ENCODE measurements around the gene HNMT.

HNMT gene

GRCh38 chr2:137947032-137947727 lies 17.1 kb upstream of the HNMT start:
- no peak overlapping the region for H3K4me2 ChIP-seq (ENCODE audit: insufficient read depth, low read length)
- TF ChIP-seq CTCF (IDR thresholded peaks at IDR 0.05; ENCODE audit: borderline replicate concordance, extremely low read depth, low read length, poor library complexity, severe bottlenecking): no peak
- TF ChIP-seq EZH2 (IDR thresholded peaks at IDR 0.05; ENCODE audit: borderline replicate concordance, low read depth, low read length, severe bottlenecking): no peak
- H3K9me3 ChIP-seq (ENCODE audit: insufficient read depth, low read length, severe bottlenecking): no peaks in the 10 kb centered on the region
- no peak overlapping the region for H2AFZ ChIP-seq (ENCODE audit: low read depth, low read length)
- no peaks in the 10 kb centered on the region for H3K36me3 ChIP-seq (ENCODE audit: insufficient read depth, low read length)
- no peak overlapping the region for H3K9ac ChIP-seq (ENCODE audit: low read depth, low read length)
- no peaks in the 10 kb centered on the region for H4K20me1 ChIP-seq (ENCODE audit: insufficient read depth, low read length)
- ATAC-seq (ENCODE audit: insufficient read depth, low read depth): no peak
- H3K4me1 ChIP-seq (ENCODE audit: insufficient read depth, low read length): no peaks in the 10 kb centered on the region
- no peak for DNase-seq
- H3K4me3 ChIP-seq (ENCODE audit: low read depth in 1 of 2, low read length in 2 of 2): no peak overlapping the region
- H3K27me3 ChIP-seq (ENCODE audit: insufficient read depth, low read length, poor library complexity): no peaks in the 10 kb centered on the region
- H3K27ac ChIP-seq (ENCODE audit: low read length): no peak overlapping the region
- no peaks in the 10 kb centered on the region for H3K79me2 ChIP-seq (ENCODE audit: insufficient read depth, low read length)

GRCh38 chr2:137947728-137948336 lies 16.4 kb upstream of the HNMT start:
- ATAC-seq (ENCODE audit: insufficient read depth, low read depth): no peak
- no peaks in the 10 kb centered on the region for H3K4me1 ChIP-seq (ENCODE audit: insufficient read depth, low read length)
- H3K27ac ChIP-seq (ENCODE audit: low read length): no peak overlapping the region
- H3K9ac ChIP-seq (ENCODE audit: low read depth, low read length): no peak overlapping the region
- H3K9me3 ChIP-seq (ENCODE audit: insufficient read depth, low read length, severe bottlenecking): no peaks in the 10 kb centered on the region
- H3K4me3 ChIP-seq (ENCODE audit: low read depth in 1 of 2, low read length in 2 of 2): no peak overlapping the region
- DNase-seq: peak; percentile 24
- no peaks in the 10 kb centered on the region for H3K36me3 ChIP-seq (ENCODE audit: insufficient read depth, low read length)
- no peak overlapping the region for H3K4me2 ChIP-seq (ENCODE audit: insufficient read depth, low read length)
- TF ChIP-seq EZH2 (IDR thresholded peaks at IDR 0.05; ENCODE audit: borderline replicate concordance, low read depth, low read length, severe bottlenecking): no peak
- peak; percentile 66 for TF ChIP-seq CTCF (IDR thresholded peaks at IDR 0.05; ENCODE audit: borderline replicate concordance, extremely low read depth, low read length, poor library complexity, severe bottlenecking)
- no peak overlapping the region for H2AFZ ChIP-seq (ENCODE audit: low read depth, low read length)
- no peaks in the 10 kb centered on the region for H3K79me2 ChIP-seq (ENCODE audit: insufficient read depth, low read length)
- no peaks in the 10 kb centered on the region for H4K20me1 ChIP-seq (ENCODE audit: insufficient read depth, low read length)
- no peaks in the 10 kb centered on the region for H3K27me3 ChIP-seq (ENCODE audit: insufficient read depth, low read length, poor library complexity)

GRCh38 chr2:137948894-137949293 lies 15.4 kb upstream of the HNMT start:
- no peak overlapping the region for H3K9ac ChIP-seq (ENCODE audit: low read depth, low read length)
- no peak overlapping the region for H3K4me3 ChIP-seq (ENCODE audit: low read depth in 1 of 2, low read length in 2 of 2)
- TF ChIP-seq CTCF (IDR thresholded peaks at IDR 0.05; ENCODE audit: borderline replicate concordance, extremely low read depth, low read length, poor library complexity, severe bottlenecking) (no peak), EZH2 (IDR thresholded peaks at IDR 0.05; ENCODE audit: borderline replicate concordance, low read depth, low read length, severe bottlenecking) (no peak)
- no peak overlapping the region for H2AFZ ChIP-seq (ENCODE audit: low read depth, low read length)
- H3K27me3 ChIP-seq (ENCODE audit: insufficient read depth, low read length, poor library complexity): no peaks in the 10 kb centered on the region
- no peak overlapping the region for H3K27ac ChIP-seq (ENCODE audit: low read length)
- H3K36me3 ChIP-seq (ENCODE audit: insufficient read depth, low read length): no peaks in the 10 kb centered on the region
- H4K20me1 ChIP-seq (ENCODE audit: insufficient read depth, low read length): no peaks in the 10 kb centered on the region
- no peaks in the 10 kb centered on the region for H3K4me1 ChIP-seq (ENCODE audit: insufficient read depth, low read length)
- H3K4me2 ChIP-seq (ENCODE audit: insufficient read depth, low read length): no peak overlapping the region
- no peaks in the 10 kb centered on the region for H3K79me2 ChIP-seq (ENCODE audit: insufficient read depth, low read length)
- DNase-seq (no peak), ATAC-seq (ENCODE audit: insufficient read depth, low read depth) (no peak)
- no peaks in the 10 kb centered on the region for H3K9me3 ChIP-seq (ENCODE audit: insufficient read depth, low read length, severe bottlenecking)

Data from DND-41 (cell line).